ENCODE measurements around the gene ELL2.
"Not testable (repeated sequence)": the region's sequence is repeated elsewhere in the genome, so short reads cannot be mapped to it uniquely, and the experiment has no call there.

Gene ELL2

DNA sequence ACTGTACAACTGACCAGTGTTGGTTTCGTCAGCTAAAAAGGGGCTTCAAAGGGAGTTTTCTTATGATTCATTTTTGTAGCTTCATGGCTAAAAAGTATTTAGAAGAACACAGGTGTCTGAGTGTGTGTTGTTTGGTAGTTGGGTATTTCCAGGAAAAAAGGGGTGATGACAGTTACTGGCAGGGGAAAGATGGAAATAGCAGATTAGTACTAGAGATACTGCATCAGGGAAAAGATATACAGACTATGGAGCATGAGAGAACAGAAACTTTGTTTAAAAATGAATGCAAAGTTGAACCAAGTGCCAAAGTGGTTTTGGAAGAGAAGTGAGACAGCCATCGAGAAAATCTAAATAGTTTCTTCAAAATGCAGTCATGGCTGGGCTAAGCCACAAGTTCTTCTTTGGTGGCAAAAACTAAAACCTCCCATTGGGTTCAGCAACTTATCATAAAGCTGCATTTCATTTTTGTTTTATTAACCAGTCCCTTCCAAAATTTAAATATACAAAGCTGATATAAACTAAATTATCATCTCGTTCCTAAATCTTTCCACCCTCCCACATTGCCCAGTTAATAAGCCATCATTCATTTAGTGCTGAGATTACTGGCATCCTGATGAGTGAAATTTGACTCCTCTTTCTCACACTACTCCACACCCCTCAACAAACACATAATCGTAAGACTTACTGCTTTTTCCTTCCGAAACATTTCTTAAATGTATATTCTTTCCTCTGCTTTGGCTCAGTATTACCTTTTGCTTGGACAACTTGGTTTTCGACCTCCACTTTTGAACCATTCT, 33.5 kb downstream of the ELL2 start:
- no peak for DNase-seq

DNA sequence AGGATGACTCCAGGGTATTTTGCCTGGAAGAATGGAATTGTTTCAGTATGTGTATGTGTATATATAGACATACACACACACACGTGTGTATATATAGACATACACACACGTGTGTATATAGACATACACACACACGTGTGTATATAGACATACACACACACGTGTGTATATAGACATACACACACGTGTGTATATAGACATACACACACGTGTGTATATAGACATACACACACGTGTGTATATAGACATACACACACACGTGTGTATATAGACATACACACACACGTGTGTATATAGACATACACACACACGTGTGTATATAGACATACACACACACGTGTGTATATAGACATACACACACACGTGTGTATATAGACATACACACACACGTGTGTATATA, 34.4 kb downstream of the ELL2 start:
- DNase-seq, result not testable (repeated sequence)

DNA sequence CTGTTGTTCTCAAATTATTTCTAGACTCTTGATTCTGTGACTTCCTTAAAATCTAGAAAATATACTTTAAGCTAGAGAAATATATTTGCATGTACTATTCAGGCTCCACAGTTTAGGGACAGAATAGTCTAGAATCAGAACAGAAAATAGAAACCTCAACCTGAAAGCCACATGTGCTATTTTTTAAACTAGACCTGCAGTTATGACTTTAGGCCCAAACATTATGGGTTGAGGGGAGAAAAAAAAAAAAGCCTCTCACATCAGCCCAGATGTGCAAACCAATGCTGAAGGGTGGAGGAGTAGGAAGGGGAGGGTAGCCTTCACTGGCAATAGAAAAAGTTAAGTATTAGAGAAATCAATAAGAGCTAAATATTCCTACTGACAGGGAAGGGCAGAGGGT, 35.7 kb downstream of the ELL2 start:
- DNase-seq, result no peak

DNA sequence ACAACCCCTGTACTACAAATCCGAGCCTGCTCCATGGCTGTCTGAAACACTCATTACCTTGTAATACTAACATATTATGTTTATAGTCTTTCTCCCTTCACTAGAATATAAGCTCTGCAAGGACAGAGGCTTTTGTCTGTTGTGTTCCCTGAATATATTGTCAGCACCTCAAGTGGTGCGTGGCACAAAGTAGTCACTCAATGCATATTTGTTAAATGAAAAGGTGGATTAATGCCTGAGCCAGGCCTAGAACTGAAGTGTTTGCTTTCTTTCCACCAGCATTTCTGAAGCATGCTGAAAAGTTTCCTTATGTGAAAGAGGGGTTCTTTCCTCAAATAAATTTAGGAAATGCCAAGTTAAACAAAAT, 36.3 kb downstream of the ELL2 start:
- DNase-seq, result no peak

DNA sequence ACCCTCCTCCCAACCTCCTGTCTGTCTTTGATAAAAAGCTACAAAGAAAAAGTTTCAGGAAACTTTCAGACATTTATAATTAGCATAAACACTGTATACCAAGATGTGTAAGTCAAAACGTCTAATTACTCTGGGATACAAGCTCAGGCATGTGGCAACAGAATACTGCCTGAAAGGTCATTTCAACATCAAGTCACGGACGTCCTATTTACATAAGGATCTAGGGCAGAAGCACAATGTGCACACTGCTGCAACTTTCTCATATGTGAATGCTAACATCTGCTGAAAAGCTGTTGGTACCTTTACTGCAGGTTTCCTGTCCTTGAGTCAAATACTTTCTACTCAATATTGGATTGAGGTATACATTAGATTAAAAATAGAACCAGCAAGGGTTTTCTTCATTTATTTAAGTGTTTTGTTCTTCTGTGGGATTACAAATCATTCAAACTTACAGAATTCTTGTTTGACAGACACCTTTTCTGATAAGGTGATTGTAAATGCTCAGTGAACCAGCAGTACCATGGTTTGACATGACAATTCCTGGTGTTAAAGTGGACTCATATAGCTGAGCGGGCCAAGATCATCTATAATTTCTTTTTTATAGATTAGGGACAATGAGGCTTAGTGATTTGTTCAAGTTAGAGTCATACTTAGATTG, 36.8 kb downstream of the ELL2 start:
- DNase-seq, result no peak

DNA sequence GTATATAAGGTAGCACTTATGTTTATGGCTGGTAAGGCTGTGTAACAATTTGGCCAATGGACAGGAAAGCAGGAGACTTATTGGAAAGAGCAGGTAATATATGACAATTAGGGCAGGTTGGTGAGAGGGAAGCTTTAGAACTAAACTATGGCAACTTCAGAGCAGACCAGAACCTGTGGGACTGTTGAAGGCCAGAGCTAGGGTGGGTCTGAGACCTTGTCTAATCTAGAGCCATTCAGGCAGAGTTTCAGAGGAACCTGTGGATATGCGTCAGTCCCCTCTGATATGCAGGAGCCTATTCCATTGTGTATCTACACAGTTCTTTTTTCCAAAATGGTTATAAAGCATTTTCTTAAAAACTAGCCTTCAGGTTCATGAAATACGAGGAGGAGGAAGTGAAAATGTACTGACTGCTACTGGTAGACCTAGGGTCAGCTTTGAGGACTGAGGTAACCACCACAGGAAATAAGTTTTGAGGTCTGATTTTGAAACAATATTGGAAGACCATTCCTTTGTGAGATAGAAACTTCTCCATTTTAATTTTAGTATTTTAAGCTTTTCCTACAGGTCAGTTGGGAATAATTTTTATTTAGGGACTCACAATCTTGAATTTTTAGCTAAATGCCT, 37.6 kb downstream of the ELL2 start:
- no peak for DNase-seq

DNA sequence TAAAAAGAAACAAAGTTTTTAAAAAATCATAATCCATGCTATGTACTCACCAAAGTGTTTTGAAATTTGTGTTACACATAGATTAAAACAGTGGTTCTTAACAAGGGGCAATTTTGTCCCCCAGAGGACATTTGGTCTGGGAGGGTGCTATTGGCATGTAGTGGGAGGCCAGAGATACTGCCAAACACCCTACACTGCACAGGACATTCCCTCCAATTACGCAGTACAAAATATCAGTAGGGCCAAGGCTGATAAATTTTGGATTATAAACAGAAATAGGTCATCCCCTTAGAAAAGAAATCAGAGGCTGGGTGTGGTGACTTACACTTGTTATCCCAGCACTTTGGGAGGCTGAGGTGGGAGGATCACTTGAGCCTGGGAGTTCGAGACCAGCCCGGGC, 38.9 kb downstream of the ELL2 start:
- no peak for DNase-seq

DNA sequence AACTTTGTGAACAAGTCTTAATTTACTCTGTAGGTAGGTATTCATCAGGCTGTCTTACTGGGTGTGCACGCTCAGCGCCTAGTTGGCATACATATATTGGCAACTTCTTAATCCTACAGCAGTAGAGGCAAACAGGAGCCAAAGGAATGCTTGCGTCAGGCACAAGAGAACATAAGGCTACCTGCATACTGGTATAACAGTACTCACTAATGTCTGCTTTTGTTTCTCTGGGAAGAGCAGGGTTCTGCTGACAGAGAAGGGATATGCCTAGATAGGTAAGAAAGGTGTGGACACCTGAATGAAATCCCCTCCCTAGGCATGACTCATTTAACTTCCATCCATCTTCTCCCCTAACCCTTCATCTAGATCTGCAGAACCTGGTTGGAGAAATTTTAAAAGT, 40.1 kb downstream of the ELL2 start:
- no peak for DNase-seq

DNA sequence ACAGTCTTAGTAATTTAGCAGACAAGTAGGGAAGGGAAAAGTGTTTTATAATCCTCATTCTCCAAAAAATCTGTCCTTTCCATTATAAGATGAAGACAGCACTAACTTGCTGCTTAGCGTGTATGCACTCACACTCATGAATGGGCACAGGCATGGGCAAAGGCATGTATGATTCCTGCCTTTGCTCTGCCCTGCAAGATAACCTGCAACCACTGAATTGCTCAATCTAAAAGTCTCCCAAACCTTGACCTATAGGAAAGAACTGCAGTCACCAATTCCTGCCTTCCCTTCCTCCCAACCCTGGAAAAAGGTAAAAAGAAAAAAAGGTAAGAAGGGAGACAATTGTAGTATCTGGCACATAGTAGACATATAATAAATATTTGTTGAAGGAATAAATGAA, 40.8 kb downstream of the ELL2 start:
- DNase-seq, result no peak

DNA sequence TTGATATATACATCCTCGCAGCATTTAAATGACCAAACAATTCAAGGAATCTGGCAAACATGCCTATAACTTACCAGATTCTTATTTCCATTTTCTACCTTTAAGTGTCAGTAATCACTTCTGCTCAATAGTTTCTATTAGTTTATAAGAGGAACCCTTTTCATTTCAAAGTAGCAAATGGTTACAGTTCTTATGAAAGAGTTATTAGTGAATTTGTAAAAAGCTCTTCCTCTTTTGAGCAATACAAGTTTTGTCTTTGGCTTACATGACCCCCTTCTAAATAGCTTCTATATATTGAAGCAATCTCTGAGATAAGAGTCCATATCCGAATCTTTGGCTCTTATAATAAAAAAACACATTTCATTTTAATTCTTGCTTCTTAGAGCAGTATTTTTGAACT, 42.0 kb downstream of the ELL2 start:
- no peak for DNase-seq

DNA sequence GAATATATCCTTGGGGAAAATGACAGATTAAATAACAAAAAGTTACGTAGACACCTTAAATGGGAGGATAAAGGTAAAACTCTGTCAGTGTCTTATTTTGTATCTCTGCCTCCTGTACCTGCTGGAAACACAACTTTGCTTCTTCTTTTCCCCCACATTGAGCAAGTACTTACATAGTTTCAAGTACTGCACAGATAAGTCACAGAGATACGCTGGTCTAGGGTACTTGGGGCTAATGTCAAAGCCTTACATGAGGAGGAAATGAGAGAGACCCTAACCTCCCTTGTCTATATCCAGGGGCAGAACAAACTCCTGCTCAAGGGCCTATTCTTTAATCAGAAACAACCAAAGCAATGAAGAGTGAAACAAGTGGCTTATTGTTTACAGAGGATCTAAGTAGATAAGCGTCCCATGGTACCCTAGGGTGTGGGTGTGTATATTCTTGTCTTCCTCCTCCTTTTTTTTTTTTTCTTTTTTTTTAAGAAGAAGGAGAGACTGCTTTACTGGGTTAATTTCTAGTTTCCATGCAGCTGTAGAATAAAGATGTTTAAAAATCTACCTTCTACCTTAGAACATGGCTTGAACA, 43.1 kb downstream of the ELL2 start:
- DNase-seq, result no peak

DNA sequence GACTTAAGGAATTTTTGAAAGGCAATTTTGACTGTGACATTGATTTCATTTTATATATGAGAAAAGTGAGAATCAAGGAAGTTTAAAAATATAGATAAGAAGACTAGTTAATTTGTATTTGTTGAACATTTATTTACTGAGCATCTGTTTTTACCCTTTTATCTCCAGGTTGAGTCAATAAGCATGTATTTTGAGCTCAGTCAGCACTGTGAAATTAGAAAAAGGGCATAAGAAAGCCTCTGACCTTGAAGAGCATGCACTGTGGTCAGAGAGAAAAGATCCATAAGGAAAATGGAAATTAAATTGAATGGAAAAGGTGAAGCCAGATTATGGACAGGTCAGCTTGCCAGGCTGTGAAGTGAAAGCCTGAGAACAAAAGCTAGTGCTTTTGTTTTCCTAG, 44.4 kb downstream of the ELL2 start:
- no peak for DNase-seq

DNA sequence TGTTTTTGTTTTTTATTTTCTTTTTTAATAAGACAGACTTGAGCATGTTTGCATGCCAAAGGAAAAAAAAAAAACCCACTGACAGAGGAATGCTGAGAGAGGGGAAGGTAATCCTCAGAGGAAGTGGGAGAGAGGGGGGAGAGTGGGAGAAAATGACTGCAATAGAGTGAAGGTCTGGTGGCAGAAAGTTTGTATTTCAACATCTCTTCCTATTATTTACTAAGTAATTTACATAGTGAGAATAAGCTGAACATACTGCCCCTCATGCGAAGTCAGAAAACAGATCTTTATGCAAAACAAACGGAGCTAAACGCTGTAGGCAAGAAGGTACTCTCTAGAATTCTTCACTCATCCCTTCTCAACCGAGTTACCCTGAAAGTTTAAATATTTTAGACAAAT, 45.0 kb downstream of the ELL2 start:
- no peak for DNase-seq

DNA sequence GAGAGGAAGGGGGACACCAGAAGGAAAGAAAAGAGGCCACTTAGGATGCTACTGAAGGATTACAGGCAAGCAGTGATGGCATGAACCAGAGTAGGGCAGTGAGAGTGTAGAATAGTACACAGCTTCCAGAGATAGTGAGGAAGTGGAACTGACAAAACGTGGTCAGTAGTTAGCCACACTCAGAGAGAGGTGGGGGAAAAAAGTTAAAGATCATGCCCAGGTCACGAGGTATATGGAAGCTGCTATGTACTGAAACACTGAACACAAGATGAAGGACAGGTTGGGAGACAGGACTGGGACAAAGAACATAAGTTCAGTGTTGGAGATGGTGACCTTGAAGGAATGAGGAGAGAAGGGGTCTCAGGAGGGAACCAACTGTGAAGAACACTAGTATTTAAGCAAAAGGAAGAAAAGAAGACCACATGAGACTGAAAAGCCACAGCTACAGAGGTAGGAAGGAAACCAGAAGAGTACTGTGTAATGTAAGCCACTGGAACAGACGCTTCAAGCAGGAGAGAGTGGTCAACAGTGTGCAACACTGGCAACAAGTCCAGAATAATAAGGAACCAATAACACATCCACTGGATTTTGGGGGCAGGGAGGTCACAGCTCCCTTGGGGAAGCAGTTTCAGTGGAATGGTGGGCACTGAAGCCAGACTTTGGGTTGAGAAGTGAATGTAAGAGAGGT, 45.5 kb downstream of the ELL2 start:
- no peak for DNase-seq

DNA sequence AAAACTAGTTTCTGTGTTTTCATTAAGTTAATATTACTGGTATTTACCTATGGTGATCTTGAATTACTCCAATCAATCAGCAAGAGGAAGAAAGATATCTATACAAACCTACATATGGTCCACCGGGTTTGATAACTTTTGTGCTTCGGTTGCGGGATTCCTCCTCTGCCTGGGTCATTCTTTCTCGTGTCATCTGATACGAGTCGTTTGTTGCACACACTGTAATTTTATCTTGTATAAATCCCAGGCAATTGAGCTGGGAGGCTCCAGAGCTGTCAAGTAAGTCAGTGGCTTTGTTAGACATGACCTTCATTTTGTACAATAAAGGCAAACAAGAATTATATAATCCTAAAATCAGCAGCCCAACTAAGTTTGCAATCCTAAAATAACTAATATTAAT, 48.0 kb downstream of the ELL2 start:
- no peak for DNase-seq

DNA sequence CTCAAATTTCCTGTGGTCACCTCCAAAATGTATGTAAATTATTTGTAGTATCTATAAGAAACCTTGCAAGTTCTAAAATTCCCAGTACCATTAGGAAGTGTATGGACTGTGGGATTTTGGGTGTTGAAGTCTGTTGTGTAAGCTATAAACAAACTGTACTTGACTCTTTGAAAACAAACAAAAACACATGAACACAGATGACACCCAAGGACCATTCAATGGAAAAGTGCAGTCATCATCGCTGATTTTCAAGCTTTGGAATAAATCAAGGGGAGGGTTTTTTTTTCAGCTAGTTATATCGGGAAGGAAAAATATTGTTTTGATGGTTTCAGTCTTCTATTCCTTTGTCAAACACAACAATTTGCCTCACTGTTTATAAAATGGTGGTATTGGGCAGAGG, 49.6 kb downstream of the ELL2 start:
- DNase-seq, result no peak

DNA sequence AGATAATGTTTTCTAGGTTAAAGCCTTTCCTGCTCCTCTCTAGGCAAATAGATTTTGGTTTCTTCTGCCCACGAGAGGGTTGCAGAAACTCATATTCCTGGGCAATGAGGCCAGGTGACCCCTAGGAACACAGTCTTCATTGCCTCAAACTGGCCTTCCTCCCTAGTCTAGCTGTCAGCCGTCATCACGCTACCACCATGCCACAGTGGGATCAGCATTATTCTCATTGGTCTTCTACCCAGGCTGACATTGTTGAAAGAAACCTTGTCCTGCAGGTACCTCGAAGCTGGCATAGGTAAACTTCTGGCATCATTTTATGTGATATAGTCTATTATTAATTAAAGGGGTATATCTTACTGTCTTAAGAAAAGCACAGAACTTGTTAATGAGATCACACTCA, 51.1 kb downstream of the ELL2 start:
- no peak for DNase-seq

DNA sequence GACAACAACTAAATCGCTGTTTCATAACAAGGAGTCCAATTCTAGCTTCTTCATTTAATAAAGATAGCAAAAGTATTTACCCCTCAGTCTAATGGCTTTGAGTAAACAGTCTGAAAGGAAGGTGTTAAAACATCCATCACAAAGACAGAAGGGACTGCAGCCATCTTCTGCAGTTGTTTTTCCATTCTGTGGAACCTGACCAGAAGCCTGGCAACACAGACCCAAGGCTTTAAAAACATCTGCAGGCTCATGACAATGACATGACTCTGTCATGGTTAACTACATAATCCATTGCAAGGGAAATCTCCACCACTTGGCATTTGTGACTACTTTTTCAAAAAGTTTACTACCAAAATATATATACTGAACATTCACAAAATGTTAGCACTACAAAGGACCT, 51.9 kb downstream of the ELL2 start:
- no peak for DNase-seq

DNA sequence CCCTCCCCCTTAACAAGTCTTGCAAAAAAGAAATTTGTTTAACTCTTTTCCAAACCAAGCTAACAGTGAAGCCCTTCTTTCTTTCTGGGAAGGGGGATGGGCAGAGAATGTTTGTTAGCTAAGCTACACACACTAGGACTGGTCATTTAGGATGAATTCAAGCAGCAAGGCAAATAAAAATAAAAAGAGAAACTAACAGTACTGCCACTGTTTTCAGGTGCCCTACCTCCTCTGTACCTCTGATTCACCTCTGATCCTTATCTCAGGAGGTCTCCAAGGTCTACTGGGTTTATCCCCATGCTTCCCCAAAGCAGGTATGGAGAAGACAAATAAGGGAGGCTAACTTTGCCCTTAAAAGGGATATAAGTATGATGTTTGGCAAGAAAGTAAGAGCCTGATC, 52.9 kb downstream of the ELL2 start:
- no peak for DNase-seq

DNA sequence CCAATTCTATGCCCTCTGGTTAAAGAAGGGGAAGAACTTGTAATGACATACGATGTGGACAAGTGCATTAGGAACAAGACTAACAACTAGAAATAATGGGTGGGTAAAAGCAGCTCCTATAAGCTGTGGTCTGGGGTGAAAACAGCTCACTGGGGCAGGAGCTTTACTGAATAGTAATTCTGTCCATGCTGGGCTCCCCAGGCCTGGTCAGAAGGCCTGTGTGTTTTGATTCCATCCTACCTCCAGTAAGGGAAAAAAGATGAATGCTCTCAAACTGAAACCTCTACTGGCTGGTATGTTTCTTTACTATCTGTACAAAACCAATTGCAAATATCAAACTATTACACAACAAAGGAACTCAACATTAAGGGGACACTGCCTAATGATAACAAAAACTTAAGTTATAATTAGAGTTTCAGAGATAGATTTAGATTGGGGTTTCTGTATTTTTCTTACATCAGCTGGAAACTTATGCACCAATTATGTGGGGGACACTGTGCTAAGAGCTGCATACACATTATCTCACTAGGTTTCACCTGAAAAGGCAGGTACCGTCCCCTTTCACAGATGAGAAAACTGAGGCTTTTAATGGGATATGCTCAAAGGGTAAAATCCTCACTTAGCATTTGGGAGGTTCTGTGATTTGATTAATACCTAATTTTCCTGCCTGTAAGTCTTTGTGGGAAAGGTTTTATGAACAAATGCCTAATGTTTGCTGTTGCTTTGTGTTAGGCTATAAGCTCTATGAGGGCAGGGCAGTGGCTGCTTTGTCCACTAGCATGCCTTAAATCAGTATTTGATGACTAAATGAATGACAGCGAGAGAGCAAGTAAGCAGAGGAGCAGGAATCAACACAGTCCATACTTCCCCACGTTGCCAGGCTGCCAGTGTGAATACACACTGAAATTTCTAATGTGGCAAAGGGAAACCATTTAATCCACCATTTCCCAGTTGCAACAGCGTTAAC, 53.6 kb downstream of the ELL2 start:
- DNase-seq, result no peak

DNA sequence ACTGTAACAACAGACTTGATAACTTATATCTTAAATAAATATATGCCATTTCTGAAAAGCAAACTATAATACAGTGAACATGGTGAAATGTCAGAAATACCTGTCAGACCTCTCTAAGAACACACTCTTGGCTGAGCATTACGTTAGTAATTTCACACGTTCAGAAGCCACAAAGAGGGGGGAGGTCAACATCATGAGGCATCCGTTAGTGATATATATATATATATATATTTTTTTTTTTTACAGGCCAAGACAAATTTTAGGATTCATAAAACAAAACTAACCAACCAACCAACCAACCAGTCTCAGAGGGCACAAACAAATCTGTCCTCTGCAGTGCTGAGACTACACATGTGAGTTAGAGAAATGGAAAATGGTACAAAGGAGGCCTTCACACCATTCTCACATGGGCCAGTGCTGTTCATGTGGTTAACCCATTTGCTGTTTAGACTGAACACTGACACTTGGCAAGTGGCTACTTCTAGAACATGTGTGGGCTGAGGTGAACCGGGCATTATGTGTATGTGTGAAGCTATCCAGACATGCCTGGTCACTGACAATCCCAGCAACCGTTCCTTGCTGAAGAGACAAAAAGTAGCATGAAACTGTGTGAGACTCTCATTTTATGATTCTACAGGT, 54.5 kb downstream of the ELL2 start:
- no peak for DNase-seq

DNA sequence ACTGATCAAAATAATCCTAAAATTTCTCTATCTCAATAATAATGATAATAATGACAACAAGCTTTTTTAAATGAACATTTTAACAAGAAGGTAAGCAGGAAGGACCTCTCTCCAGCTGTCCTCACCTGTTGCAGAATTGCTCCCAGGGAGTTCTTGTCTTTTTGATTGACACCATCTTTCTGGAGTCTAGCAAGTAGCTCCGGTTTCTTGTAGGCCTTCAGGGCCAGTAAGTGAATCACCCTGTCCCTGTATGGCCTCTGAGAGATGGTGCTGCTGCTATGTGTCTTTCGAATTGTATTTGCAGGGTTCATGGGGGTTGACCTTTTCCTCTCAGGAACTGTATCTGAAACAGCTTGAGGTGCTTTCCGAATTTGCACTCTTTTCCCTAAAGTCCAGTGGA, 55.3 kb downstream of the ELL2 start:
- DNase-seq, result not testable (repeated sequence)
